Fibroblast of pulmonary artery (primary cell): ENCODE data around the gene NRAS.

Experiments
- DNase-seq: peaks from one replicate; pipeline ENCODE4 v3.0.0-alpha.2; 2010; ENCODE audit warnings: low read depth
- H3K4me3 ChIP-seq: replicated peaks from 2 replicates; pipeline ENCODE4 v1.5.1; 2011; ENCODE audit warnings: low read depth, mild to moderate bottlenecking, control low read depth, low read length, moderate library complexity
- CTCF ChIP-seq: IDR thresholded peaks from 2 replicates; pipeline ENCODE4 v1.5.1; 2011; ENCODE audit warnings: mild to moderate bottlenecking, control low read depth, low read length, inconsistent platforms; ENCODE audit errors: missing control alignments

The NRAS gene

GRCh38 chr1:114725230-114725629 is 8.7 kb upstream of the NRAS start:
- no peak for DNase-seq
- no peak overlapping the region for H3K4me3 ChIP-seq
- TF ChIP-seq CTCF: no peak

GRCh38 chr1:114723915-114724314 is 7.3 kb upstream of the NRAS start:
- no peak for DNase-seq
- no peak overlapping the region for H3K4me3 ChIP-seq
- no peak for TF ChIP-seq CTCF

DNA sequence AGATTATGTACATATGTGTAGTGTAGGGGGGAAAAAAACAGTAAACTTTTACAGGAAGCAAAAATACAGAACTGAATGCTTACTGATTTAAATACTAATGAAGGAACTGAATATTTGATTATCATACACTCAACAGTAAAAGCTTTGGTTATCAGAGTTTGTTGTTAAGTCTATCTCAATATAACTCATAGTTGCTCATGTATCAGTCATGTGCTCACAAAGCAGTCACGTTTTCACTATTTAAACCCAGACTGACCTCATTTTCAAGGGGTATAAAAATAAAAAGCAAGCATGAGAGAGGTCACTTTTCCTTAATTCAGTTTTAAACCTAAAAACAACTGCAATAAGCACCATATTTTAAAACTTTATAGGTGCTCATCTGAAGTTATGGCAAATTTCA is 6.9 kb upstream of the NRAS start:
- no peak for TF ChIP-seq CTCF
- no peak overlapping the region for H3K4me3 ChIP-seq
- DNase-seq: no peak

GRCh38 chr1:114720492-114720891 is 3.9 kb upstream of the NRAS start:
- no peak overlapping the region for H3K4me3 ChIP-seq
- no peak for TF ChIP-seq CTCF
- DNase-seq: no peak

- no peak overlapping the region for H3K4me3 ChIP-seq
- no peak for DNase-seq
- no peak for TF ChIP-seq CTCF
Measured at GRCh38 chr1:114719424-114719787, 2.8 kb upstream of the NRAS start.

GRCh38 chr1:114718661-114719423 is 2.3 kb upstream of the NRAS start:
- no peak for TF ChIP-seq CTCF
- no peak overlapping the region for H3K4me3 ChIP-seq
- DNase-seq: peak; percentile 9

GRCh38 chr1:114715952-114716303 is 643 bp downstream of the NRAS start:
- TF ChIP-seq CTCF: no peak
- peak overlapping the region; percentile 77 for H3K4me3 ChIP-seq
- DNase-seq: no peak
